Heart right ventricle (tissue), 16 donors: ENCODE measurements around the gene MYH15. TPM values are rescaled to one million over a fixed set of nuclear protein-coding genes. Genes with fewer than 3 reads are reported as not detected.

ENCODE experiments used
- ATAC-seq, 8 donors: fragments of 200-7000 bp; cut with Tn5 transposase; one replicate each; pipeline ENCODE4 v1.9.1; 2020; ENCODE audit warnings: mild to moderate bottlenecking in 8 of 8, moderate library complexity in 8 of 8, moderate number of reproducible peaks in 1 of 8
- DNase-seq, 2 donors: peaks; one replicate each; pipeline ENCODE4 v3.0.0-alpha.2; 2020
- H3K27ac ChIP-seq, 10 donors: fragments of 200-600 bp; sonication (generic) in 2 of 10; one replicate each; pipeline versions ENCODE4 v1.5.0 to v1.8.0; 2020 to 2022; ENCODE audit warnings: mild to moderate bottlenecking in 3 of 10
- H3K27me3 ChIP-seq, 7 donors: fragments of 200-600 bp; one replicate each; pipeline ENCODE4 v1.8.0; 2021 to 2022; ENCODE audit warnings: mild to moderate bottlenecking in 2 of 7
- H3K36me3 ChIP-seq, 9 donors: fragments of 200-600 bp; sonication (generic) in 1 of 9; one replicate each; pipeline versions ENCODE4 v1.5.0 to v1.8.0; 2020 to 2022; ENCODE audit warnings: mild to moderate bottlenecking in 2 of 9
- H3K4me1 ChIP-seq, 9 donors: fragments of 200-600 bp; sonication (generic) in 1 of 9; one replicate each; pipeline versions ENCODE4 v1.5.0 to v1.8.0; 2020 to 2022; ENCODE audit warnings: mild to moderate bottlenecking in 4 of 9
- H3K4me3 ChIP-seq, 10 donors: fragments of 200-600 bp; sonication (generic) in 2 of 10; one replicate each; pipeline versions ENCODE4 v1.5.0 to v1.8.0; 2020 to 2022; ENCODE audit warnings: mild to moderate bottlenecking in 7 of 10, moderate library complexity in 2 of 10
- H3K9me3 ChIP-seq, 11 donors: fragments of 200-600 bp in 10 of 11; sonication (generic) in 2 of 11; one replicate each; pipeline versions ENCODE4 v1.5.0 to v1.8.0; 2013 to 2022; ENCODE audit warnings: mild to moderate bottlenecking in 2 of 11, control low read depth in 1 of 11, moderate library complexity in 1 of 11
- WGBS, 2 donors: extraction: QIAGEN DNeasy Blood & Tissue Kit; methylation state at CpG; one replicate each; pipeline ENCODE4 v1.1.7; 2013; ENCODE audit warnings: inconsistent platforms in 1 of 2; 5-methylcytosine and 5-hydroxymethylcytosine counted together
- intact Hi-C, 10 donors: fragments of 100-400 bp; cut with DNase I; formaldehyde crosslinking; loops; one replicate each; pipeline versions ENCODE4 v1.11.1 to v1.14.2; 2022
- polyA plus RNA-seq, 2 donors: library from polyadenylated mRNA; stranded (reverse); fragments of 200-250 nt; gene quantifications; one replicate each; pipeline ENCODE4 v1.2.3, GENCODE V29; 2013
- total RNA-seq, 10 donors: library from RNA; stranded (reverse); fragmentation: NEBNext Ultra II Directional in 3 of 10; extraction: Animal tissue kit (Norgen Biotek cat#: 25700) in 3 of 10; gene quantifications; one replicate each; pipeline versions ENCODE4 v1.2.1 to v1.2.4, GENCODE V29; 2021 to 2023
- TF ChIP-seq, protein P1 (sequence below), 9 donors: fragments of 200-600 bp; sonication (generic) in 2 of 9; IDR thresholded peaks; one replicate each; pipeline versions ENCODE4 v1.5.0 to v1.8.0; 2021 to 2022; ENCODE audit warnings: antibody characterized with exemption in 9 of 9, mild to moderate bottlenecking in 5 of 9, moderate library complexity in 1 of 9
- donor health status: Arrhythmogenic right ventricular cardiomyopathy.
- donor health status: ischemic (EF 13 %, LVEDD 7.1; RV severe dilation, severe dysfunction).
- donor health status: healthy with polysubstance abuse.
- donor health status: DM: no; HTN: yes; CAD: no.
- donor health status: DM: no; HTN: no; CAD: no.
- donor health status: ischemic (EF 25% LVEDD 6.9; RV normal size, moderate dysfunction).
- donor health status: ischemic (EF 25% LVEDD 5.7; RV mildly dilated, moderate dysfunction).
- donor health status: healthy.
- donor health status: DM: yes; HTN: yes; CAD: no.
- donor health status: Ischemic cardiomyopathy.
- donor health status: ischemic (EF 35%, LVEDD 5.7; RV mildly dilated, moderate dysfunction).
- donor health status: nonischemic (EF 11% LVEDD 7.7; RV severe dilation, severe dysfunction).
- donor health status: DM: yes; HTN: yes; CAD: no.
- donor health status: PGD.
- donor health status: ischemic (EF 29% LVEDD 5.4; RV normal size, mild dysfunction).
- donor health status: nonischemic (EF 23%, LVEDD 6.1; RV moderate dilation, normal function).

MYH15 gene
- total and polyA plus RNA-seq, 12 donors: 0.12 to 1.1 (median 0.26) TPM

- Histone ChIP-seq H3K4me3 (no peak overlapping the region), H3K27ac (no peak overlapping the region), H3K4me1 (no peaks in the 10 kb centered on the region), H3K27me3 (peaks cover 0 to 2% (median 0%) of the 10 kb centered on the region in 7 donors), H3K36me3 (no peaks in the 10 kb centered on the region), H3K9me3 (peaks cover 0 to 3% (median 0%) of the 10 kb centered on the region in 11 donors)
- intact Hi-C loops: no loop called here
- no peak for DNase-seq
- TF ChIP-seq, protein P1, sequence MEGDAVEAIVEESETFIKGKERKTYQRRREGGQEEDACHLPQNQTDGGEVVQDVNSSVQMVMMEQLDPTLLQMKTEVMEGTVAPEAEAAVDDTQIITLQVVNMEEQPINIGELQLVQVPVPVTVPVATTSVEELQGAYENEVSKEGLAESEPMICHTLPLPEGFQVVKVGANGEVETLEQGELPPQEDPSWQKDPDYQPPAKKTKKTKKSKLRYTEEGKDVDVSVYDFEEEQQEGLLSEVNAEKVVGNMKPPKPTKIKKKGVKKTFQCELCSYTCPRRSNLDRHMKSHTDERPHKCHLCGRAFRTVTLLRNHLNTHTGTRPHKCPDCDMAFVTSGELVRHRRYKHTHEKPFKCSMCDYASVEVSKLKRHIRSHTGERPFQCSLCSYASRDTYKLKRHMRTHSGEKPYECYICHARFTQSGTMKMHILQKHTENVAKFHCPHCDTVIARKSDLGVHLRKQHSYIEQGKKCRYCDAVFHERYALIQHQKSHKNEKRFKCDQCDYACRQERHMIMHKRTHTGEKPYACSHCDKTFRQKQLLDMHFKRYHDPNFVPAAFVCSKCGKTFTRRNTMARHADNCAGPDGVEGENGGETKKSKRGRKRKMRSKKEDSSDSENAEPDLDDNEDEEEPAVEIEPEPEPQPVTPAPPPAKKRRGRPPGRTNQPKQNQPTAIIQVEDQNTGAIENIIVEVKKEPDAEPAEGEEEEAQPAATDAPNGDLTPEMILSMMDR (IDR thresholded peaks at IDR 0.05): no peak
- ATAC-seq: no peak
- WGBS, 2 donors: 90 to 98% methylated on average over 3 of the region's 3 CpGs
These were observed 178.6 kb downstream of the MYH15 start for GRCh38 chr3:108331792-108332191.

Other genes starting within 250 kb of the MYH15 start
- gene HHLA2, start 214.0 kb downstream of the MYH15 start, total RNA-seq: not detected
- not detected for gene HHLA2, start 214.0 kb downstream of the MYH15 start, polyA plus RNA-seq
- gene CIP2A, start 78.8 kb upstream of the MYH15 start, total RNA-seq: 1 to 10 TPM; 1.4 to 3.3 (median 1.9) TPM
- gene CIP2A, start 78.8 kb upstream of the MYH15 start, polyA plus RNA-seq: under 1 TPM; 0.59 to 0.62 TPM
- gene DZIP3, start 79.1 kb upstream of the MYH15 start, total RNA-seq: 10 to 100 TPM; 14.7 to 29.0 (median 19.5) TPM
- gene DZIP3, start 79.1 kb upstream of the MYH15 start, polyA plus RNA-seq: 1 to 10 TPM; 3.0 to 6.4 TPM
- gene RETNLB, start 246.8 kb upstream of the MYH15 start, total RNA-seq: not detected
- not detected for gene RETNLB, start 246.8 kb upstream of the MYH15 start, polyA plus RNA-seq